PFSK-1 (cell line): ENCODE measurements around the gene LRRC32.

Experiments
- POLR2AphosphoS5 ChIP-seq: IDR thresholded peaks from 2 replicates; pipeline ENCODE4 v1.6.1; 2012; ENCODE audit warnings: low read depth, mild to moderate bottlenecking, control low read depth, low read length, moderate library complexity
- REST ChIP-seq, 2 experiments: IDR thresholded peaks; 2 replicates each; pipeline versions ENCODE4 v1.6.1 to v1.8.0; 2011 to 2012; ENCODE audit warnings: low read depth in 2 of 2, low read length in 2 of 2, control low read depth in 1 of 2, inconsistent platforms in 1 of 2, mild to moderate bottlenecking in 1 of 2, moderate library complexity in 1 of 2; ENCODE audit not compliant: insufficient read depth in 1 of 2

- TF ChIP-seq REST (IDR thresholded peaks at IDR 0.05; ENCODE audit: insufficient read depth in 1 of 2, low read depth in 2 of 2, low read length in 2 of 2) (no peak), POLR2AphosphoS5 (no peak)
These were observed 23.5 kb downstream of the LRRC32 start for GRCh38 chr11:76646882-76647534.
